Measurements from ENCODE around the gene MIOS. TPM values are rescaled to one million over a fixed set of nuclear protein-coding genes. Genes with fewer than 3 reads are reported as not detected.

MIOS gene
- polyA plus RNA-seq, 3 donors, result 18.3 to 32.6 (median 20.2) TPM

- DNase-seq, result no peak
- Histone ChIP-seq H3K4me1 (ENCODE audit: control insufficient read depth in 1 of 2, insufficient read depth in 2 of 2, low read length in 2 of 2) (no peaks in the 10 kb centered on the region), H3K9ac (ENCODE audit: insufficient read depth, low read length, poor library complexity, severe bottlenecking) (no peak overlapping the region), H3K79me2 (ENCODE audit: insufficient read depth, low read length) (no peaks in the 10 kb centered on the region), H3K4me3 (replicated peaks in 1 of 3; ENCODE audit: low read depth in 2 of 3, low read length in 3 of 3) (no peak overlapping the region), H3K9me3 (replicated peaks in 1 of 2; ENCODE audit: control insufficient read depth in 1 of 2, insufficient read depth in 1 of 2, low read length in 2 of 2) (no peaks in the 10 kb centered on the region), H4K20me1 (ENCODE audit: insufficient read depth, low read length) (no peaks in the 10 kb centered on the region), H3K36me3 (replicated peaks in 1 of 2; ENCODE audit: control insufficient read depth in 1 of 2, insufficient read depth in 2 of 2, low read length in 2 of 2) (no peaks in the 10 kb centered on the region), H3K4me2 (replicated peaks; ENCODE audit: extremely low read depth, low read length, poor library complexity, severe bottlenecking) (no peak overlapping the region), H3K27ac (ENCODE audit: low read depth in 1 of 2, low read length in 2 of 2) (no peak overlapping the region), H2AFZ (ENCODE audit: insufficient read depth, low read depth, low read length, poor library complexity, severe bottlenecking) (no peak overlapping the region), H3K27me3 (ENCODE audit: control insufficient read depth in 2 of 2, insufficient read depth in 2 of 2, low read length in 2 of 2) (no peaks in the 10 kb centered on the region)
- intact Hi-C loops (cut with micrococcal nuclease), result no loop called here
- Mint-ChIP-seq H3K36me3 (no peaks in the 10 kb centered on the region), H3K4me1 (no peaks in the 10 kb centered on the region), H3K4me3 (no peak overlapping the region), H3K9me3 (peaks cover 0 to 2% (median 0%) of the 10 kb centered on the region in 7 donors), H3K27me3 (ENCODE audit: low read depth in 3 of 3) (peaks cover 0 to 5% (median 0%) of the 10 kb centered on the region in 3 donors), H3K27ac (no peak overlapping the region)
- WGBS (ENCODE audit: insufficient coverage), result no CpG with 5 or more reads among the region's 3 CpGs
- no peak for TF ChIP-seq CTCF (IDR thresholded peaks at IDR 0.05)
Measured at GRCh38 chr7:7533831-7534430, 32.8 kb upstream of the MIOS start.

GRCh38 chr7:7535691-7536090 lies 31.0 kb upstream of the MIOS start, which contains the start of gene COL28A1:
Gene COL28A1 (minus strand): TSS chr7:7535873. CDS start chr7:7532875, 2,998 bp downstream.
- Histone ChIP-seq H3K9ac (ENCODE audit: insufficient read depth, low read length, poor library complexity, severe bottlenecking) (no peak within 1 kb of the TSS), H3K27ac (ENCODE audit: low read depth in 1 of 2, low read length in 2 of 2) (no peak within 1 kb of the TSS), H3K4me2 (replicated peaks; ENCODE audit: extremely low read depth, low read length, poor library complexity, severe bottlenecking) (no peak within 1 kb of the TSS), H4K20me1 (ENCODE audit: insufficient read depth, low read length) (no peaks in the 10 kb centered on the region), H3K27me3 (ENCODE audit: control insufficient read depth in 2 of 2, insufficient read depth in 2 of 2, low read length in 2 of 2) (no peaks in the 10 kb centered on the region), H3K79me2 (ENCODE audit: insufficient read depth, low read length) (no peaks in the 10 kb centered on the region), H3K9me3 (replicated peaks in 1 of 2; ENCODE audit: control insufficient read depth in 1 of 2, insufficient read depth in 1 of 2, low read length in 2 of 2) (no peaks in the 10 kb centered on the region), H3K36me3 (replicated peaks in 1 of 2; ENCODE audit: control insufficient read depth in 1 of 2, insufficient read depth in 2 of 2, low read length in 2 of 2) (no peaks in the 10 kb centered on the region), H3K4me3 (replicated peaks in 1 of 3; ENCODE audit: low read depth in 2 of 3, low read length in 3 of 3) (no peak within 1 kb of the TSS), H3K4me1 (ENCODE audit: control insufficient read depth in 1 of 2, insufficient read depth in 2 of 2, low read length in 2 of 2) (no peaks in the 10 kb centered on the region), H2AFZ (ENCODE audit: insufficient read depth, low read depth, low read length, poor library complexity, severe bottlenecking) (no peak within 1 kb of the TSS)
- intact Hi-C loops (cut with micrococcal nuclease), result no loop called here
- peaks cover 0 to 3% (median 0%) of the 10 kb centered on the region in 3 donors for H3K27me3 Mint-ChIP-seq (ENCODE audit: low read depth in 3 of 3)
- no peak within 1 kb of the TSS for H3K4me3 Mint-ChIP-seq
- WGBS (ENCODE audit: insufficient coverage), result 88% methylated on average over 1 of the region's 1 CpG
- no peak for TF ChIP-seq CTCF (IDR thresholded peaks at IDR 0.05)
- H3K27ac Mint-ChIP-seq, result no peak within 1 kb of the TSS
- no peak for DNase-seq
- no peaks in the 10 kb centered on the region for H3K4me1 Mint-ChIP-seq
- H3K36me3 Mint-ChIP-seq, result no peaks in the 10 kb centered on the region
- H3K9me3 Mint-ChIP-seq, result peaks cover 0 to 2% (median 0%) of the 10 kb centered on the region in 7 donors
